Activated CD8-positive, alpha-beta memory T cell treated with anti-CD3 and anti-CD28 coated beads for 24 hours (primary cell): Measurements from ENCODE around the gene NCF4.

ENCODE experiments used
- DNase-seq: peaks from one replicate; pipeline ENCODE4 v3.0.0-alpha.2; 2020

NCF4 gene

DNA sequence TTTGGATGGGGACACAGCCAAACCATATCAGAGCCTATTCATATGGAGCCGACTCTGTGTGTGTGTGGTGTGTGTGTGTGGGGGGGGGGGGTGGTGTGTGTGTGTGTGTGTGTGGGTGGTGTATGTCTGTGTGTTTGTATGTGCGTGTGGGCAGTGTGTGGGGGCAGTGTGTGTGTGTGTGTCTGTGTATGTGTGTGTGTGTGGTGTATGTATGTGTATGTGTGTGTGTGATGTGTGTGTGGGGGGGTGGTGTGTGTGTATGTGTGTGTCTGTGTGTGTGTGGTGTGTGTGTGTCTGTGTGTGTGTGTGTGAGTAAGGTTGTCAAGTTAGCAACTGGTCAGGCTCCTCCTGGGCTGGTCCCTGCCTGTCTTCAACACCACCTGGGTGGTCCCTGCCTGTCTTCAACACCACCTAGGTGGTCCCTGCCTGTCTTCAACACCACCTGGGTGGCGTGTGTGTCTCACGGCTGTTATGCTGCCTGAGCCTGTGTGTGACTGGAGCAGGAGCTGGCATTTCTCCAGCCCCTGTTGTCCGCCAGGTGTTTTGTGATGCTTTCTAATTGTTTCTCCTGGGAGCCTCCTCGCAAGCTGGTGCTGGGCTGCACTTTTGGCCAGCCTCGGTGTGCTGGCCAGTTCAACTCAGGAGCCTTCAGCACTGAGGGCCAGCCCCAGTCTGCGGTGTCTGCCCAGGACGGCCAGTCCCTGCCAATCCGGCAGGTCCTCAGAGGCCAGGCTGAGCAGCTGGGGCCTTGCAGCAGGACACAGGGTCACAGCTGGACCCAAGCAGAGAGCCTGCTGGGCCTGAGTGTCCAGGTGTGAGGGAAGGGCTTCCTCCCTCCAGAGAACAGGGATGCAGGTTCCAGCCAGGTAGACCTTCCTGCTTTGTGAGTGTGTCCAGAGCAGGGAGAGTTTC lies 22.4 kb upstream of the NCF4 start:
- DNase-seq, result no peak

DNA sequence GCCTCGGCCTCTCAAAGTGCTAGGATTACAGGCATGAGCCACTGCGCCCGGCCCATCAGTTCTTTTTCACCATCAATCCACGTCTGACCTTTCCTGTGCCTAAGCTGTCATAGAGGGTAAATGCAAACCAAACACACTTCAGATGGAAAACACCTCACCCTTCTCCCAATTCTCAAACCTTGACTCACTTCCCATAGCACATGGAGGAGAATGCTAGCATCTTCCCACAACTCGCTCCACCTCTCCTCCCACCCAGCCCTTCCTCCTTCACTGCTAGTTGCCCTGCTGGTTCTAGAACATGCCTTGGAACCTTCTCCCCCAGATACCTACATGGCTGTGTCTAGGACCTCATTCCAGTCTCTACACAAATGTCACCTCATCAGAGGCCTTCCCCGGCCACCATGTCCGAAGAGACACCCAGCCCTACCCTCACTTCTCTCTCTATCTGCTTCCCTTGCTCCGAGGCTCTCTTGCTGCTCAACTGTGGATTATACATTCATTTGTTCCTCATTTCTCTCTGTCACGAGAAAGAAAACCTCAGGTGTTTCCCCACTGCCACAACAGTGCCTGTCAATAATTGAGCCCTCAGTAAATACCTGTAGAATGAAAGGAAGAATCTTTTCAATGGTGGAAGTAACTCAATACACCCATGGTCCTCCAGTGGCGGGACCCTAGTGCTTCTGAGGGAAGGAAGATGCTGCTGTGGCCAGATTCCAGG lies 21.3 kb upstream of the NCF4 start:
- DNase-seq, result no peak

DNA sequence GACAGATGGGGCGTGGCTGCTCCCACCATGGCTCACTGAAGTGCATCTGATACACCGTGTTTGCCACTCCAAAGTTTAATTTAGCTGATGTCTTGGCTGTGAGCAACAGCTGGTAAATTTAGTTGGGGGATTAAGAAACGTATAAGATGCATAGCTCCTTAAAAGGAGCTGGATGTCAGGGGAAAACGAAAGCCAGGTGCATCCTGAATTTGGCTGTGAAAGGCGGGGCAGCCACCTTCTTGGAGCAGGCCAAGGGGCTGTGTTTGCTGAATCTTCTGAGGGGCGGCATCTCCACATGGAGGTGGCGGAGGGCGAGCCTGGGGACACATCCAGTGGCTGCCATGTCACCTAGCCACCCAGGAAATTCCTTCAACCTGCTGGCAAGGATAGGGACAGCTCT lies 20.7 kb upstream of the NCF4 start:
- no peak for DNase-seq

DNA sequence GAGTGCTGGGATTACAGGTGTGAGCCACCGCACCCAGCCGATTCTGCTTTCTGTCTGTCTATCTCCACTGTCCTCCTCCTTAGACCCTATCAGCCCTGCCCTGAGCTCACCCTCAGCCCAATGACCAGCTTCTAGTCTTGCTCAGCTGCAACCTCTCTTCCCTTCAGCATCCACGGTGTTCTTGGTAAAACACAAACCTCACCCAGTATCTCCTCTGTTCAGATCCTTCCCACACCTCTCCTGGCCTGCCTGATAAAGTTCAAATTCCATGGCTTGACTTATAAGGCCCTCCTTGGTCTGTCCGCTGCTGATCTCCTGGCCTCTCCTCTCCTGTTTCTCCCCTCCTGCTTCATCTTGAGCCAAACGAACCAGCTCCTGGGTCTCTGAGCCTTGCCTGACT lies 14.5 kb upstream of the NCF4 start:
- DNase-seq, result no peak

DNA sequence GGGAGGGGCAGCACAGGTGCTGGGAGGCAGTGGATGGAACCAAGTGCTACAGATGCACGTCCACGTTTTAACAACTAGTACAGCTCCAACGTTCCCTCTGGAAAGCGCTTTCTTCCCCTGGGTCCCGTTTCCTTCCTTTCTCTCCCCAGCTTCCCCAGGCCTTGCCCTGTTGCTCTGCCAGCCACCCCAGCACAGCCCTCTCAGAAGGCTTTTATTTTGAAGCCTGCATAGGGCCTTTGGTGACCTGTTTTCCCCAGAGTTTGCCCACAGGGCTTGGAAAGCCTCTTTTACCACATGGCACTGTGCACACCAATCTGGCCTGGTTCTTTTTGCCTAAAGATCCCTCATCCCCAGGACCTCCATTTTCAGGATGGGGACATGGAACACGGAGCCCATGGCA lies 13.9 kb upstream of the NCF4 start:
- no peak for DNase-seq

DNA sequence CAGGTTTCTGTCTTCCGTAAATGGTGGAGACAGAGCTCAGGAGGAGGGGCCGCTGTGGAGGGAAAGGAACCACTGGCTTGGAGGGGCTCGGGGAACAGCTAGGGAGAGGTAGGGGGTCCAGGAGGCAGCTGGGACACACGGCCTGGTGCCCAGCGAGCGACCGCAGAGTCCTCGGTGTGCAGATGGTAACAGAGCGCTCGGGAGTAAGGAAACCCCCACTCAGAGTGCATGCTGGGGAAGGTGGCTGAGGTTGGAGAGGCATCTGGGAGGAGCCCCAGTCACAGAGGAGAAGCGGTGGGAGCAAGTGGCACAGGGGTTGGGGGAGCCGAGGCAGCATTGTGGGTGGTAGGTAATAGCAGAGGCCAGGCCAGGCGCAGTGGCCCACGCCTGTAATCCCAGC lies 10.8 kb upstream of the NCF4 start:
- DNase-seq, result no peak

DNA sequence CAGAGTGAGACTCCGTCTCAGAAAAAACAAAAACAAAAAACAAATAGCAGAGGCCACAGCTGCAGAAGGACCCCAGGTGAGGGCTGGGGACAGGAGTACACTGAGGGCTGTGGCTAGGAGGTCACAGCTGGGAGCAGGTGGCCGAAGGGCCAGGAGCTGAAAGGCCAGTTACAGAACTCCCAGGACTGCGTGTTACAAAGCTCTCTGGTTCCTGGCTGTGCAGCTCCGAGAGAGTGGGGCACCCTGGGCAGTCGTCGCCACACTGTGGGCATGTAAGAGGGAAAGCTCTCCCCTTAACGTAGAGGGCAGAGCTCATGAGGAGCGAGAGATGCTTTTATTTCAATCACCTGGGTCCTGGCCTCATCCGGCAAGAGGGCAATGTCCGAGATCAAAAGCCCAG lies 10.1 kb upstream of the NCF4 start:
- DNase-seq, result no peak

DNA sequence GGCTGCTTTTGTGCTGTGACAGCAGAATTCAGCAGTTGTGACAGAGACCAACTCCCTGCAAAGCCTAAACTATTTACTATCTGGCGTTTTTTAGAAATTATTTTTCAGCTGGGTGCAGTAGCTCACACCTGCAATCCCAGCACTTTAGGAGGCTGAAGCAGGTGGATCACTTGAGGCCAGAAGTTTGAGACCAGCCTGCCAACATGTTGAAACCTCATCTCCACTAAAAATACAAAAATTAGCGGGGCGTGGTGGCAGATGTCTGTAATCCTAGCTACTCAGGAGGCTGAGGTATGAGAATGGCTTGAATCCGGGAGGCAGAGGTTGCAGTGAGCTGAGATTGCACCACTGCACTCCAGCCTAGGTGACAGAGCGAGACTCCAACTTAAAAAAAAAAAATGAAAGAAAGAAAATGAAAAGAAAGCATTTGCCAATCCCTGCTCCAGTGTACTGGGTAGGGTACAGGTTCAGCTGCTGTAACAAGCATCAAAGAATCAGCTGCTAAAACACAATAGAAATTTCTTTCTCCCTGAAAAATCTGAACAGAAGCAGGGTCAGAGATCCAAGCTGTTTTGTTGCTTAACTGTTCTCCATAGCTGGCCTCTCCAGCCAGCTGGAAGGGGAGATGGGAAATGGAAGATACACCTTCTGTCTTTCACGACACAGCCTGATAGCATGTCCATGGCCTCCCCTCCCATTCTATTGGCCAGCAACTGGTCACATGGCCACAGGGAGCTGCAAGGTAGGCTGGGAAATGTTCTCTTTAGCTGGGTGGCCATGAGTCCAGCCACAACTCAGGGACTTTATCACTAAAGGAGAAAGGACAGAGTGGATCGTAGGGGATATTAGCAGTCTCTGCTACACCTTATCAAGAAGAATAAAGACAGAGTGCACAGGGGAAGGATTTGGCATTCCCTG lies 8.5 kb upstream of the NCF4 start:
- DNase-seq, result no peak

DNA sequence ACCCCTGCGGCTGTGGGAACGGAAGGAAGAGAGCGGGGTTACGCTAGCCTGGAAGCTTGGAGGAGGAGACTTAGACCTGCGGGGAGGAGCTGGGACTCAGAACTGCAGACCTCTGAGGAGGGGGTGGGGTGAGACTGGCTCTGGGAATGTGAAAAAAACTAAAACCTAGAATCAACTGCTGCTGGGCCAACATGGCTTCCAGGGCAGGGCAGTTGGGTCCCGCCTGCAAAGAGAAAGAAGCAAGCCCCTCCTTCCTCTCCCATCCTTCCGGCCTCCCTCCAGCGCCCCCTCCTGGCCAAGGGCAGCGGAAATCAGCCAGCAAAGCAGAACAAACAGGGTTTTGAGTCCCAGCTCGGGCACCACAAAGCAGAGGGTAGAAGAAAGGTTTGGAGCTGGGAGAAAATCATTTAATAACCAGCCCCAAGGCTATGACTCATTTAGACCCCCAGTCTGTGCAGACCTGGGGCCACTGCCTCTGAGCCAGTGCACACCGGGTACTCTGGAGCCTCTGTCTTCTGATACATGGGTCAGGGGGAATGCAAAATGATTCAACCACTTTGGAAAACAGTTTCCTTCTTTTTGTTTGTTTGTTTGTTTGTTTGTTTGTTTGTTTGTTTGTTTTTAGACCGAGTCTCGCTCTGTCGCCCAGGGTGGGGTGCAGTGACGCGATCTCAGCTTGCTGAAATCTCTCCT lies 7.3 kb upstream of the NCF4 start:
- peak; percentile 96 for DNase-seq

DNA sequence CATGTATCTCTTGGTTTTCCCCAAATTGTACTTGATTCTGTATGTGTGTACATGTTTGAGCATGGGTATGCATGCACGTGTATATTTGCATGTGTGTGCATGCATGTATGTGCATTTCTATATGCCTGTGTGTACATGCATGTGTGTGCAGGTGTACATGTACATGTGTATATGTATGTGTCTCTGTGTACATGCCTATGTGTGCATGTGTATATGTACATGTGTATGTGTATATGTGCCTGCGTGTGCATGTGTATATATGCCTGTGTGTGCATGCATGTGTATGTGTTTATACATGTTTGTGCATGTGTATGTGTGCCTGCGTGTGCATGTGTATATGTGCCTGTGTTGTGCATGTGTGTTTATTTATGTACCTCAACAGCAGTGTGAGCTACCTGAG lies 5.3 kb upstream of the NCF4 start:
- DNase-seq, result no peak

DNA sequence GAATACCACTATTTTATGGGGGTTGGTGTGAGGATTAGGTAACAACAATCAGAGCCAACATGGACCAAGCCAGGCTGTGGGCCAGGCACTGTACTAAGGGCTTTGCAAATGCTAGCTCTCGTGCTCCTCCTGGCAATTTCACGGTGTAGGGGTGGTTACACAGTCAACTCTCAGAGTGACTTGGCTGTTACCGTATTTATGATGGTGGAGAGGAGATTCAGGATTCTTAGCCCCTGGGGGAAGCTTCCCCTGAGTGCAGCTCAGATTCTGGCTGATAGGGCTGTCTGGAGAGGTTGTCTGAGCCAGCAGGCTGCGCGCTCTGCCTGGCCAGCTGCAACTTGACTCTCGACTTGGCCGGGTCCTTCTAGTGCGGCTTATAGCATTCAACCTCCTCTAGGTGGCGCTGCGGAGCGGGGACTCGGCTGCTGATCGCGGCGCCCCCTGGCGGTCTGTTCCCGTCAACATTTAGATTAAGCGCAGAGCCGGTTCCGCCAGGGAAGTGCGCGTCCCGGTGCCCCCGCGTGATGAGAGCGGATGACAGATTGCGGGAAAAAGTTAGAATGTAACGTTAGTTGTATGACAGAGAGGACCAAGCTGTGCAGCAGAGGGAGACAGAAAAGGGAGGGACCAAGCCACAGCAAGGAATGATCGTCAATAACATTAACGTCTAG lies 4.5 kb upstream of the NCF4 start:
- peak; percentile 100 for DNase-seq

DNA sequence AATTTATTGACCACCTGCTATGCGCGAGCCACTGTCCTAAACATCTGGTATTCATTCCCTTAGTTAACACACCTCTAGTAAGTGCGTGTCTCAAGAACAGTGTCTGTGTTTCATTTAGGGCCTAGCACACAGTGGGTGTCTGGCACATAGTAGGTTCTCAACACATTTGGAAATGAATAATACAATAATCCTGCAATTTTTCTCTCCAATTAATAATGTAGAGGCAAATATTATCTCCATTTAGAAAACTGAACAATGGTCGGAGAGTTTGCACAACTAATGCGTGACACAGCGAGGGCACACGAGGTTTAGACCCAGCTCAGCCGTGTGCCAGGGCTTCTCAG lies 4.0 kb upstream of the NCF4 start:
- no peak for DNase-seq

DNA sequence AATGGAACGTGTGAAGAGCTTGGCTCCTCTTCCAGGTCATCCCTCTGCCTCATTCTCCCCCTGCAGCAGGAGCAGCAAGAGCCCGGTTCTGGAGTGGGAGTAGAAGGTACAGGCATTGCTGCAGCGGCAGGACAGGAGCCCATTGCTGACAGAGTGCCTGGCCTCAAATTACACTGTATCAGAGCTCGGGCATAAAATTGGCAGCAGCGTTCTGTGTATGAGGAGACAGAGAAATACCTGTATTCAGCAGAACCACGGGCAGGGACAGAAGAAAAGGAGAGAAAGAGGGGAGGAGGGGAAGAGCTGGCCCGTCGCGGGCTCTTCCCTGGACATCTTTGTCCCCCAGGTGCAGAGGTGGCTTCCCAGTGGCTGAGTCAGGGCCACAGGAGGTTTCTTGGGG lies 2.6 kb upstream of the NCF4 start:
- DNase-seq, result no peak

DNA sequence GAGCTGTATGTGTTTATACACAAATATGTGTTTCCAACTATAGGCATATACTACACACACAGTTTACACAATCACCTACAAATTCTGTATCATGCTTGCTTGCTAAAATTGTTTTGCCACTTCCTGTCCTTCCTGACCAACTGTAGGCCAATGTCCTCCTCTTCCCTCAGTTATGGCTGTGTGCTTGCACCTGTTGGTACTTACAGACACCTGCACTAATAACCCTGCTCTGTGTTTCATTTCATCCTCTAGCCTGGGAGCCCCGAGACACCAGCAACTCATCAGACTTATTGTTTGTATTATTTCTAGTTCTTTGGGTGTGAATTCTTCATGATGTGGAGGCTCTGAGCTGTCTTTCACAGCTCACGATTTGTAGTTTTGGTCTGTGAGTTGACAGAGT lies 1.8 kb upstream of the NCF4 start:
- DNase-seq, result no peak

DNA sequence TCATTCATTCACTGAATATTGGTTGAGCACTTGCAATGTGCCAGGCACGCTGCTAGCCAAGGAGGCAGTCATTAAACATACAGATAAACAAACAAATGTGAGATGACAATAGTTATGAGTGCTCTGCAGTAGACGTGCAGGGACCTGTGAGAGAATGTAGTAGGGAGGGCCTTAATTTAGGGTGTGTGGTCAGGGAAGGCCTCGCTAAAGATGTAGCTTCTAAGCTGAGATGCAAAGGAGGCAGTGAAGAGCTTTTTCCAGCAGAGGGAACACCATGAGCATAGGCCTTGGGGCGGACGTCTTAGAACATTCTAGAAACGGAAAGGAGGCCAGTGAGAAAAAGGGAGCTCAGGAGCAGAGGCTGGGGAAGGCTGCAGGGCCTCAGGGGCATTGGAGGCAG lies 789 bp upstream of the NCF4 start:
- no peak for DNase-seq

DNA sequence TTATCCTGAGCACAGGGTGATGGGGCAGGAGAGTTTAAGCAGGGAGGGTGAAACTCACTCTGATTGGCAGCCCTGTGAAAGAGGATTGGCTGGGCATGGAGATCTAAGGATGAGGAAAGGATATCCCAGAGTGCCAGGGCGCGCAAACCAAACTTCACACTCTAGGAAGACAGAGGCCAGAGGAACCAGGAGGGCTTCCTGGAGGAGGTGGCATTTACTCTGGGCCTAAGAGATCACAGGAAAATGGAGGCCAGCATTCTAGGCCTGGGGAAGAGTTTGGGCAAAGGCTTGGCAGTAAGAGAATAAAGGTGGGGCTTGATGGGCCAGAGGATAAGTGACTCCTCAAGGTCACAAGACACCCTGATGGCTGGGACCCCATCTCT lies 377 bp upstream of the NCF4 start:
- DNase-seq, result no peak

DNA sequence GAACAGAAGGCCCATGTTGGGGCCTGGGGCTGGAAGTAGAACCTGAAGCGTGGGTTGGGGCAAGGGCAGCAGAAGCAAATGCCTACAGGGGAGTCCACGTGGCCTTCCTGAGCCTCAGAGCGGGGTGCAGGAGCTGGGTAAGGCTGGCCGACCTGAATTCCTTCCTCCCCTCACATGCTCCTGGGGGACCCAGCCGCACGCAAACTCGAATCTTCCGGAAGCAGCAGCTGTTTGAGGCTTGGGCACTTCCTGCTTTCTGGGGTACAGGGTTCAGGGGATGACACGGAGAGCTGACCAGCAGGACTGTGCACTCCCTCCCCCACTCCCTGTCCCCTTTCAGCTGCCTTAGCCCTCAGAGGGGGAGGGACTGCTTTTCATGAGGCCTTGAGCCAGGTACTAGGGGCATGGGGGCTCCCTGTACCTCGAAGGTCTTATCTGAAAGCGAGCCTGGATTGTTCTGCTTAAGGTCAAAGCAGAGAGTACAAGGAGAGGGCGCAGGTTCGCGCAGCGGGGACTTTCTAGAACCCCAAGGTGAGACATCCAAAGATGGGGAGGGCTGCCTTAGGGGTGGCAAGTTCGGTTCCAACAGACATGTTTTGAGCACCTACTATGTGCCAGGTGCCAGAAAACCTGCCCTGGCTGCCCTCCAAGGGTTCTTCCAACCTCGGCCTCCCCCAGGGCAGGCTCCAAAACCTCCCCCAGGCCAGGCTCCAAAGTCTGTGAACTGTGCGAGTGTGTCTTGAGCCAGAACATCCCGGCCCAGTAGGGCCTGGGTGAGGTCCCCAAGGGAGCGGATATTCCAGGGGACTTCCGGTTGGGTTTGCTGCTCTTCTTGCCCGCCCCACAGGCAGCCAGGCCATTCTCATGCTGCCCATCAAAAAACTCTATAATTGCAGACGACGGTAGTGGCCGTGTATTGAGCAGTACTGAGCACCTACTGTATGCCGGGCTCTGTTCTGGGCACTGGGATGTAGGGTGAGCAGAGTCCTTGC lies 1.7 kb downstream of the NCF4 start:
- DNase-seq, result no peak

DNA sequence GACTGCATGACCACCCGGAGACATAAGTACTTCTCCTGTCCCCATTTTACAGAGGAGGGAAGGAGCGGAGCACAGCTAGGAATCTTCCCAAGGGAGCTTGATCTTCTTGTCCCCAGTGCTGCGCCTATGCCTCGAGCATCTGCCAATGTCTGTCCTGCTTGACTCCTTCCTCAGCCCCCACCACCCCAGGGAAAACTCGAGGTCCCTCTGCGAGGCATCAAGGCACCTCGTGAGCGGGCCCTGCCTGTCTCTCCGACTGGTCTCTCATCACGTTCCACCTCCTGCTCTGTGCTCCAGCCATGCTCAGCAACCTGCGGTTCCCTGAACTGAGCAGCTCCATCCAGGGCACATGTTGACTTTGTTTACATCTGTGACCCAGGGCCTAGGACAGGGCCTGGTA lies 2.5 kb downstream of the NCF4 start:
- no peak for DNase-seq

DNA sequence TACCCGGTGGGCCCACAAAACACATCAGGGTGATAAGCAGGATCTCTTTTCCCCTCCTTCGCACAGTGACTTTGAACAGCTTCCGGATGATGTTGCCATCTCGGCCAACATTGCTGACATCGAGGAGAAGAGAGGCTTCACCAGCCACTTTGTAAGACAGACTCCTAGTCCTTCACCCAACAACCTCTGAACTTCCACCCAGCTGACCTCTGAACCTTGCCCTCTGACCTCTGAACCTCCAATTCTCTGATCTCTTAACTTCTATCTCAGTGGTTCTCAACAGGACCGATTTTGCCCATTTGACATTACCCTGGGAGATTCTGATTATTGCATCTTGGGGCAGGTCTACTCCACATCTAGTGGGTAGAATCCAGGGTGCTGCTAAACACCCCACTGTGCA lies 3.2 kb downstream of the NCF4 start:
- no peak for DNase-seq

DNA sequence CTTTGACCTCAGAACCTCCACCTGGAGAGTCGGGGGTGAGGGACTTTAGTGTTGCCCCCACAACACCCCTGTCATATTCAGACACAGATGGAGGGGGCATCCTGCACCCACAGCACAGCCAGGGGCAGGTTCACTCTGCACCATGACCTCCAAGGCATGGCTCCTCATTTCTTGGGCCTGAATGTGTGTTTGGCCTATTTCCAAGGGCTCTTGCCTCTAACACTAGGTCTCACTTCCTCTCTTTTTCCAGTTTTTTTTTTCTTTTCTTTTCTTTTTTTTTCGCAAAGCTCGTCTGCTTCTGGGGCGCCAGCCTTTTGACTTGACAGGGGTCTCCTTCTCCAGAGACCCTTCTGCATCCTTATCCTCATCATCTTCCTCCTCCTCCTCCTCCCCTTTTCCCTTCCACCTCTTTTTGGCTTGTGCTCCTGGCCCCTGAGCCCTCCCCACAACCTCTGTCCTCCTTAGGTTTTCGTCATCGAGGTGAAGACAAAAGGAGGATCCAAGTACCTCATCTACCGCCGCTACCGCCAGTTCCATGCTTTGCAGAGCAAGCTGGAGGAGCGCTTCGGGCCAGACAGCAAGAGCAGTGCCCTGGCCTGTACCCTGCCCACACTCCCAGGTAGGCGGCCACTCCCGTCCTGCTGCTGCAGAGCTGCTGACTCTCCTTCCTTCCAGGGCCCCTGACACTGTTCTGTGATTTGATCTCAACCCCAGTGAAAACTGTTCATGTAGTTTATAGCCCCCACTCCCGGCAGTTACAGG lies 3.8 kb downstream of the NCF4 start:
- no peak for DNase-seq
